Measurements from ENCODE around the gene ADGRD1.
"Not testable (repeated sequence)": the region's sequence is repeated elsewhere in the genome, so short reads cannot be mapped to it uniquely, and the experiment has no call there.

ADGRD1 gene

GRCh38 chr12:131126662-131127173, 173.0 kb downstream of the ADGRD1 start:
- no peak for DNase-seq

- DNase-seq = no peak
These were observed 174.8 kb downstream of the ADGRD1 start for GRCh38 chr12:131128556-131128955.

GRCh38 chr12:131128966-131129619, 175.4 kb downstream of the ADGRD1 start:
- not testable (repeated sequence) for DNase-seq

- DNase-seq = no peak
These were observed 176.1 kb downstream of the ADGRD1 start for GRCh38 chr12:131129839-131130238.

GRCh38 chr12:131130311-131130911, 176.7 kb downstream of the ADGRD1 start:
- no peak for DNase-seq

GRCh38 chr12:131131077-131131807, 177.5 kb downstream of the ADGRD1 start:
- DNase-seq = no peak

- DNase-seq = no peak
These were observed 178.1 kb downstream of the ADGRD1 start for GRCh38 chr12:131131808-131132117.

- DNase-seq = peak; percentile 85
These were observed 178.6 kb downstream of the ADGRD1 start for GRCh38 chr12:131132118-131132892.

GRCh38 chr12:131133015-131133905, 179.6 kb downstream of the ADGRD1 start:
- DNase-seq = no peak

GRCh38 chr12:131133994-131134393, 180.3 kb downstream of the ADGRD1 start:
- no peak for DNase-seq

GRCh38 chr12:131134523-131135310, 181.0 kb downstream of the ADGRD1 start:
- DNase-seq = no peak

GRCh38 chr12:131135311-131135785, 181.6 kb downstream of the ADGRD1 start:
- no peak for DNase-seq

GRCh38 chr12:131135786-131136538, 182.3 kb downstream of the ADGRD1 start:
- no peak for DNase-seq

- no peak for DNase-seq
These were observed 182.8 kb downstream of the ADGRD1 start for GRCh38 chr12:131136539-131136872.

GRCh38 chr12:131137009-131137835, 183.5 kb downstream of the ADGRD1 start:
- no peak for DNase-seq

GRCh38 chr12:131137836-131138637, 184.3 kb downstream of the ADGRD1 start:
- DNase-seq = no peak

- no peak for DNase-seq
These were observed 185.1 kb downstream of the ADGRD1 start for GRCh38 chr12:131138638-131139362.
